Stimulated activated CD8-positive, alpha-beta memory T cell treated with anti-CD3 and anti-CD28 coated beads, Interleukin-7, amount 100 ng/mL, for 24 hours (primary cell): Measurements from ENCODE around the gene DAGLB.
A peak's percentile ranks its signal among the peaks of the same experiment; 100 is the strongest.
"Not testable (repeated sequence)": the region's sequence is repeated elsewhere in the genome, so short reads cannot be mapped to it uniquely, and the experiment has no call there.

ENCODE experiments used
- DNase-seq: peaks from one replicate; pipeline ENCODE4 v3.0.0-alpha.2; 2020; ENCODE audit warnings: low read depth

The DAGLB gene

DNA sequence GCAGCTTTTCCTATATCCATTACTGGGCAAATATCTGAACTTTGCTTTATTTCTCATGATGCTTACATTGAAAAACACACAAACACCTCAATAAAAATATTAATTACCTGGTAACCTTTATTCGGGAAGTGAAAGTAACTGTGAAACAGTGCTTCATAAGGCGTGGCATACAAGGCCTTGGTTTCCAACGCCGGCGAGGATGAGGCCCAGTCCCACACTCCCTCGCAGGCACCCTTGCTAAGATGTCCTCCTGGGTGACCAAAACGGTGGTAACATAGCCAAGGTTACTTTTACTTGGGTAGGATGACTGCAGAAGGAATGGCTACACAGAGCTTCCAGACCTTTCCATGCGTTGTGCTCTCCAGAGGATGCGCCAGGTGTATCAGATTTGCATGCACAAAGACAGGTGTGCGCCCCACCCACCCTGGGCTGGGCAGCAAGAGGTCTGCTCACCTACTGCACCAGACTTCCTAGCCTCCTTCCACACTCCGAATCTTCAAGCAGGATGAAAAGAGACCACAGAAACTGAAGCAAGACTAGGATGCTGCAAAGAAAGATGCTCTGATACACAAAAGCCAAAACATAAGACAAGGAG is 13.3 kb upstream of the DAGLB start:
- no peak for DNase-seq

GRCh38 chr7:6460303-6460702 is 12.5 kb upstream of the DAGLB start:
- DNase-seq, result no peak

DNA sequence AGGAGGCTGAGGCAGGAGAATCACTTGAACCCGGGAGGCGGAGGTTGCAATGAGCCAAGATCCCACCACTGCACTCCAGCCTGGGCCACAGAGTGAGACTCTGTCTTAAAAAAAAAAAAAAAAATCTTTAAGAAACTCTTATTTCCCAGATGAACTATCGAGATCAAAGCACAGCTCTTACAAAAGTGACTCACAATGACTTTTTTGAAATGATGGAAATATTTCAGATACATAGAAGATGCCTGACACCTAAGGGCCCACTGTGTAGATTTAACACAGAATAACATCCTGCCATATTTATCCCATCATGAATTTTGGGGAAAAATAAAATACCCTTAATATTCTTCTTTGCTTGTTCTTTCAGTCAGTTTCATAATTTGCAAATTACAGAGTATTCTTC is 10.9 kb upstream of the DAGLB start:
- DNase-seq, result not testable (repeated sequence)

DNA sequence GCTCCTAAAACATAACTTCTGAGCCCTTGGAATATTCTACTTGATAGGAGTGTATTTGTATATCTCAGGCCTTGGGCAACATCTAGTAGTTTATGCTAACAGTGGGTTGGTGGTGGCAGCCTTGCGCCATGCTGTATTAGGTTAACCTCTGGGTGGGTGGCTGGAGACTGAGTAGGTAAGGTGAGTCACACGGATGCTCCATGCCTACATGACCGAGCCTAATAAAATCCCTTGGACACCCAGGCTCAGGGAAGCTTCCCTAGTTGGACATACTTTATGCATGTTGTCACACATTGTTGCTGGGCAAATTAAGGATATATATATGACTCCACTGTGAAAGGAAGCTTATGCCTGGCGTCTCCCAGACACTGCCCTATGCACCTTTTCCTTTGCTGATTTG is 6.0 kb upstream of the DAGLB start:
- no peak for DNase-seq

- DNase-seq, result no peak
These were observed 3.5 kb upstream of the DAGLB start for GRCh38 chr7:6451224-6451705.

DNA sequence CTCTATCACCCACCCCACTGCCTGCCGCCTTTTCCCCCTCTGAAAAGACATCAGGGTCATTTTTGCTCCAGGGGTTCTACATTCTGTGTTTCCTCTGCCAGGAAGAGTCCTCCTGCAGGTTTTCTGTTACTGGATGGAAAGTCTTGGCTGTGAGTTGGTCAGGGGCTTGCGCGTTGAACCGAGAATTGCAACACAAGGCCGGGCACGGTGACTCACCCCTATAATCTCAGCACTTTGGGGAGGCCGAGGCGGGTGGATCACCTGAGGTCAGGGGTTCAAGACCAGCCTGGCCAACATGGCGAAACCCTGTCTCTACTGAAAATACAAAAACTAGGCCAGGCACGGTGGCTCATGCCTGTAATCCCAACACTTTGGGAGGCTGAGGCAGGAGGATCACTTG is 2.8 kb upstream of the DAGLB start:
- DNase-seq, result not testable (repeated sequence)

- DNase-seq, result not testable (repeated sequence)
These were observed 2.1 kb upstream of the DAGLB start for GRCh38 chr7:6449884-6450283.

DNA sequence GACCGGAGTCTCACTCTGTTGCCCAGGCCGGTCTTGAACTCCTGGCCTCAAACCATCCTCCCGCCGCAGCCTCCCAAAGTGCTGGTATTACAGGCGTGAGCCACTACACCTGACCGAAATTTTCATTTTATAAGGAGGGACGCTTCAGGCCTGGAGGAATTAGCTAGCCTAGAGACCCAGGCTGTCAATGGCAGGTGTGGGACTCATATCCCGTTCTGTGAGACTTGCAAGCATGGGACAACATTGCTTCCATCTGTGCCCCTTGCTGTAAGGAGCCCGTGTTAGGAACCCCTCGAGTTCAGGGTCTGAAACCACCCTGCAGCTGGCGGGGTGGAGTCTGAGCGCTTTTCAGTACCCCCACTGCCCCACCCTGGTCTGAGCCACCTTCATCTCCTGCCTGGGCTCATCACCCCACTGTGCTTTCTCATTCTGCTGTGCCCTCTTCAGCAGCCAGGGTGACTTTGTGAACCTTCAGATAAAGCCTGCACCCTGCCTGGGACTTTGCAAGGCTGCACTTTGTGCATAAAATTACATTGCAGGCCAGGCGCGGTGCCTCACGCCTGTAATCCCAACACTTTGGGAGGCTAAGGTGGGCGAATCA is 1.3 kb upstream of the DAGLB start:
- DNase-seq, result no peak

DNA sequence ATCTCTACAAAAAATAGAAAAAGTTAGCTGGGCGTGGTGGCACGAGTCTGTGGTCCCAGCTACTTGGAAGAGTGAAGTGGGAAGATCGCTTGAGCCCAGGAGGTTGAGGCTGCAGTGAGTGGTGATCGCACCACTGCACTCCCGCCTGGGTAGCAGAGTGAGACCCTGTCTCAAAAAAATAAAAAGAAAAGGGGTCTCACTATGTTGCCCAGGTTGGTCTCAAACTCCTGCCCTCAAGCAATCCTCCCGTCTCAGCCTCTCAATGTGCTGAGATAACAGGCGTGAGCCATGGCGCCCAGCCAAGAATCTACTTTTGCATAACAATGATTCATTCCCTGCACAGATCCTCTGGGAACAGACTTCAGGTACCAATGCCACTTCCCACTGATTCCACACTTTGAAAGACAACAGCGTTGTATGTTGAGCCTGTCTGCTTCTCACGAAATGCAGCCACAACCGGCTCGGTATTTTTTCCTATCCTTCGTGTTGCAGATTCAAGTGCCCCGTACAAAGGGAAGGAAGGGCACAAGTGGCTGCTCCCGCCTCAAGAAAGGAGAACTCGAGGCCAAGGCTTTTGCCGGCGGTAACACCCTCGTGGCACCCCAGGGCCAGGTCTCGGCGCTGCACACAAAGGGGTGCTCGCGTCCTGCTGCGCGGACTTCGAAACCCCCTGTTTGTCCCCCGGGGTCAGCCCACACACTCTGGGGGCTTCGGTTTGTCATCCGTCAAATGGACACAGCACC is 745 bp downstream of the DAGLB start:
- no peak for DNase-seq

DNA sequence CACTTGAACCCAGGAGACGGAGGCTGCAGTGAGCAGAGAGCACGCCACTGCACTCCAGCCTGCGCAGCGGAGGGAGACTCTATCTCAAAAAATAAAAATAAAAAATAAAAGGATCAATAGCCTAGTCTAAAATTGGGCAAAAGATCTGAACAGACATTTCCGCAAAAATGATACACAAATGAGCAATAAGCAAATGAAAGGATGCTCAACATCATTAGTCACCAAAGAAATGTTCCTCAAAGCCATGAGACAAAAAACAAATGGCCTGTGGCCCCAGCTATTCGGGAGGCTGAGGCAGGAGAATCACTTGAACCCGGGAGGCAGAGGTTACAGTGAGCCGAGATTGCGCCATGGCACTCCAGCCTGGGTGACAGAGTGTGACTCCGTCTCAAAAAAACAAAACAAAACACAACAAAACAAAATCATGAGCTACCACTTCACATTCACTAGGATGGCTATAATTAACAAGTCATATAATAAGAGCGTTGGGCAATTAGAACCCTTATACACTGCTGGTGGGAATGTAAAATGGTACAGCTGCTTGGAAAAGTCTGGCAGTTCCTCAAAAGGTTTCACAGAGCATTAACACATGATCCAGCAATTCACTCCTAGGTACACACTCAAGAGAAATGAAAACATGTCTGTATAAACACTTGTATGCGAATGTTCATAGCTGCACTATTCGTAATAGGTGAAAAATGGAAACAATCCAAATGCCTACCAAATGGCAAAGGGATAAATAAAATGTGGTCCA is 3.1 kb downstream of the DAGLB start:
- DNase-seq, result no peak

GRCh38 chr7:6443372-6443941 is 4.3 kb downstream of the DAGLB start:
- no peak for DNase-seq

GRCh38 chr7:6442114-6442513 is 5.6 kb downstream of the DAGLB start:
- no peak for DNase-seq

DNA sequence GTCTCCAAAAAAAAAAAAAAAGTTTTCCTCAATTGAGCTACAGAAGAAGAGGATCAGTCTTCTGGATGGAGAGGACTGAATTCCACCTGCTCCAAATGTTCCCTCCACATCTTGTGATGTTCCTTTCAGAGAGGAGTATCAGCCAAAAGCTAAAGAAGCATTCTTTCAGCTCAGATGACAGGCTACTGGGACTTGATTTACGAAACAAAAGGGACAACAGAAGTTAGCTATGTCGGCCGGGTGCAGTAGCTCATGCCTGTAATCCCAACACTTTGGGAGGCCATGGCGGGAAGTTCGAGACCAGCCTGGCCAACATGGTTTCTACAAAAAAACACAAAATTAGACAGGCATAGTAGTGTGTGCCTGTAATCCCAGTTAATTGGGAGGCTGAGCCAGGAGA is 7.4 kb downstream of the DAGLB start:
- DNase-seq, result no peak

GRCh38 chr7:6438427-6438826 is 9.3 kb downstream of the DAGLB start:
- no peak for DNase-seq

DNA sequence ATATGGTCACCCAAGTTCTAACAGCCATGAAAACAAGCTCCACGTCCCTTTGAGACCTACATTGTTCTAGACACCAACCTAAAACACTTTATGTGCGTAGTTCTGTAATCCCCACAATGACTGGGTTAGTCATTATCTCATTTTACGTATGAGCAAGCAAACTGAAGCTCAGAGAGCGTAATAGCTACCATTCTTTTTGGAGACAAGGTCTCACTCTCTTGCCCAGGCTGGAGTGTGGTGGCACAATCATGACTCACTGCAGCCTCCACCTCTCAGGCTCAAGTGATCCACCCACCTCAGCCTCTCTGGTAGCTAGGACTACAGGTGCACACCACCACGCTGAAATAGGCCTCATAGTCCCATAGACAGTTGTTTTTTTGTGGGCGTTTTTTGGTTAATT is 10.5 kb downstream of the DAGLB start:
- no peak for DNase-seq

DNA sequence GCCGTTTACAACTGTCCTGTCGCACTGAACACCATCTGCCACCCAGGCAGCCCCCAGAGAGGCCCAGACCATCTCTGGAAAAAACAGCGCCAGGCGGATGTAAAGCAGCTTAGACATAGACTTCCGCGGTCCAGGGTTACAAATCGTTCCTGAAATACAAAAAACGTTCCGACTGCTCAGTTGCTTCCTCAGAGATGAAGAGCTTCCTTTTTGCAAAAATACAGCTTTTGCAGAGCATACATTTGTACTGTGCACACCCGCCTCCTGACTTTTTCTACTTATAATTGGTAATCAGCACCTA is 11.4 kb downstream of the DAGLB start:
- no peak for DNase-seq

GRCh38 chr7:6435486-6436384 is 12.0 kb downstream of the DAGLB start:
- DNase-seq, result peak; percentile 76

DNA sequence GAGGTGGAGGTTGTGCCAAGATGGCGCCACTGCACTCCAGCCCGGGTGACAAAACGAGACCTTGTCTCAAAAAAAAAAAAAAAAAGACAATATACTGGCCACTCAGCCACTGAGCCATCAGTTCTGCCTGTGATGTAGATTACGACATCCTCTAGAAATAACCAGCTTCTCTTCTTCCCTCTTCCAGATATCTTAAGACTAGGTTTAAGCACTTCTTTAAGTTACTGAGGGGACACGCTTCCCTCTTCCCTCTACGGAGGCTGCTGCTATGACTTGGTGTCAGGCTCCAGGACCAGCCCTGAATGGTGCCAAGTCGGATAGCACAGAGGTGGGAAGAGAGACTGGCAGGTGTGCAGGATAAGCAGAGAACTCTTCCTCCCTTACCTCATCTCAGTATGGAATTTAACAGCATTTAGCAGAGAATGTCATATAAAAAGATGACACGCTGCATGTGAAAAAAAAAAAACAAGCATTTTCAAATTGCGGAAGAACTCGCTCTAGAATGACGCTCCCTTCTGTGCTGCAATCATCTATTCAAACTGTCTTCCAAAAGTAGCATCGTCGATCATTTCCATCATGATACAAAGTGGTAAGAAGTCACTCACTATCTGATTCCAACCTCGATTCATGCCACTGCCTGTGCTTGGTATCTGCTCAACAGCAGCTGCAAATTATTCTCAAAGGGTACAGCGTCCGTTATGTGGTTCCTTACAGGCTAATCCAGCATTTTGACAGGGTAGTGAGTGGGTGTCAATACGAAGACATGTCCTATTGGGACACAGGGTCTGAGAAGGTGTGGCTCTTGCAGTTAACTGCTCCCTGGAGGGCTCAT is 13.8 kb downstream of the DAGLB start:
- DNase-seq, result no peak

DNA sequence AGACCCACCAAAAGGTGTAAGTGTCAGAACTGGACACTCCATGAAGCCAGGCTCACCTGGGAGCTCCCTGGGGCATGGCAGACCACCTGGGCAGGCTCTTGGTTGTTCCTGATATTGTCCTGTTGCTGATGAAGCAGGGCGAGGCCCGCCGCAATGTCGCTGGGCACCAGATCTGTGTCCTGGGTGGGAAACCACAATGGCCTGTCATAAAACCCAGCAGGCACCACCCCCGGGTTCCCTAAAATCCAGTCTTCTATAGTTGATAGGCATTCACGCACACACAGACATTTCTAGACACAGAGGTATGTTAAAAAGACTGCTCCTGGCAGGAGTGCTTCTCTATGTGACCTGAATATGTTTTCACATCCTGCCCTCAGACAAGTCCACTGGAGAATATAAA is 15.0 kb downstream of the DAGLB start:
- no peak for DNase-seq

- no peak for DNase-seq
These were observed 16.8 kb downstream of the DAGLB start for GRCh38 chr7:6430974-6431373.
